Measurements from ENCODE around the gene PEX10. TPM values are rescaled to one million over a fixed set of nuclear protein-coding genes. Genes with fewer than 3 reads are reported as not detected.

PEX10 gene
- polyA plus RNA-seq, 1 donor from 2014 or later, result 30.1 TPM

DNA sequence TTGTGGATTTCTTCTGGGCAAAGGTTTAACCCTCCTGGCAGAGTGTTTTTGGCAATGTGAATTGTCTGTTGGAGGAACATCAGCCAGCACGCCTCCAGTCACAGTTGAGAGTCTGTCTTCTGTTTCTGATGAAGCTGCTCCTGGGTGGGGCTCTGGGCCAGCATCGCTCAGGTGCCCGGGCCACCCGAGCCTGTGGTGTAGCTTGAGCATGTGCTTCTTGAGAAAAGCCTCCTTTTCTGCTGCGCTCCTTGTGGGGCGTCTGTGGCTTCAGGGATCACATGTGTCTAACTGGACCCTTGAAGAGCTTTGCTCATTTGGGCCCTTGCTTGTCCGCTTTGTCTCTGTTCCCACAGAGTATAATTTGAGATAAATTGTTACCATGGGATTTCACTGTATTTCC, 13.5 kb downstream of the PEX10 start:
- no peak overlapping the region for H3K4me3 ChIP-seq (ENCODE audit: low read length)
- H3K9me3 ChIP-seq (ENCODE audit: low read length), result no peaks in the 10 kb centered on the region
- H3K9ac ChIP-seq (ENCODE audit: low read length), result no peak overlapping the region
- TF ChIP-seq RAD21 (conservative IDR thresholded peaks at IDR 0.05), result no peak
- TF ChIP-seq MXI1 (conservative IDR thresholded peaks at IDR 0.05; ENCODE audit: poor library complexity, severe bottlenecking), result no peak
- no peak for TF ChIP-seq TAF1 (IDR thresholded peaks at IDR 0.05; ENCODE audit: low read depth)
- no peak for TF ChIP-seq POLR2AphosphoS5 (IDR thresholded peaks at IDR 0.05)
- no peak for TF ChIP-seq EP300 (conservative IDR thresholded peaks at IDR 0.05; ENCODE audit: poor library complexity, severe bottlenecking)
- TF ChIP-seq CTCF (IDR thresholded peaks at IDR 0.05; ENCODE audit: poor library complexity, severe bottlenecking), result no peak
- TF ChIP-seq EZH2 (IDR thresholded peaks at IDR 0.05; ENCODE audit: borderline replicate concordance, insufficient read depth, low read length, poor library complexity, severe bottlenecking), result no peak
- no peak for TF ChIP-seq SMC3 (conservative IDR thresholded peaks at IDR 0.05; ENCODE audit: poor library complexity)
- TF ChIP-seq REST (IDR thresholded peaks at IDR 0.05; ENCODE audit: borderline replicate concordance), result no peak
- H3K27ac ChIP-seq (ENCODE audit: low read length), result no peak overlapping the region
- H3K4me2 ChIP-seq (ENCODE audit: low read length), result no peak overlapping the region
- no peaks in the 10 kb centered on the region for H3K9me2 ChIP-seq (ENCODE audit: insufficient read depth, low read length)
- peaks cover 8% of the 10 kb centered on the region for H3K79me2 ChIP-seq (replicated peaks; ENCODE audit: insufficient read depth, low read length)
- no peaks in the 10 kb centered on the region for H3K27me3 ChIP-seq (ENCODE audit: insufficient read depth, low read depth, low read length)
- no peaks in the 10 kb centered on the region for H3F3A ChIP-seq (ENCODE audit: insufficient read depth, low read length, poor library complexity, severe bottlenecking)
- no peak overlapping the region for H2AFZ ChIP-seq (ENCODE audit: low read depth, low read length)
- H3K36me3 ChIP-seq (ENCODE audit: insufficient read depth, low read length), result no peaks in the 10 kb centered on the region
- no peaks in the 10 kb centered on the region for H4K20me1 ChIP-seq (ENCODE audit: insufficient read depth)

DNA sequence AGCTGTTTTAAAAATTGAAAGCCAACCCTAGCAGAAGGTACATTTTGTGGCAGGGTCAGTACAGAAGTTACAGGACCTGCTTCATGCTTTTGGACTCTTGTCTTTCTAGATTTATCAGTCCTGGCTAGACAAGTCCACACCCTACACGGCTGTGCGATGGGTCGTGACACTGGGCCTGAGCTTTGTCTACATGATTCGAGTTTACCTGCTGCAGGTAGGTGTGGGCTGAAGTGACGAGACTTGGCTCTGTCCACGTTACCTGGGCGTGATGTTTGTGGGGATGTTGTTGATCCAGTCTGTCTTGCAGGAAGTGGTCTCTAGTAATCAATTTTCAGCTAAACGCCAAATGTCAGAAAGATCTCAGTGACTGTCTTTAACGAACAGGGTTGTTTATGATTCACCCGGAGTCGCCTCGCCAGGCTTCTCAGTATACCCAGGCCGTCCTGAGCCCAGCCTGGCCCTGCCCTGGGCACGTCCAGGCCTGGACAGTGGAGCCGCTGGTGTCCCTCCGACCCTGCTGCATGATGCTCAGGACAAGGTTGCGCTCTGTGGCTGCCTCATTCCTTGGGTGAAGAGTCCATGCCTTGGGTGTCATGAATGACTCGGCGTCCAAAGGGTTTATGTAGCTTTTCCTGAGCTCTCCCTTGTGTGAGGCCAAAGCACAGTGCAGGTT, 15.2 kb downstream of the PEX10 start:
- H2AFZ ChIP-seq (ENCODE audit: low read depth, low read length), result no peak overlapping the region
- H3K4me2 ChIP-seq (ENCODE audit: low read length), result no peak overlapping the region
- H3K27ac ChIP-seq (ENCODE audit: low read length), result no peak overlapping the region
- H3K9ac ChIP-seq (ENCODE audit: low read length), result no peak overlapping the region
- H3K9me2 ChIP-seq (ENCODE audit: insufficient read depth, low read length), result no peaks in the 10 kb centered on the region
- no peaks in the 10 kb centered on the region for H4K20me1 ChIP-seq (ENCODE audit: insufficient read depth)
- H3K9me3 ChIP-seq (ENCODE audit: low read length), result no peaks in the 10 kb centered on the region
- H3K27me3 ChIP-seq (ENCODE audit: insufficient read depth, low read depth, low read length), result no peaks in the 10 kb centered on the region
- H3F3A ChIP-seq (ENCODE audit: insufficient read depth, low read length, poor library complexity, severe bottlenecking), result no peaks in the 10 kb centered on the region
- no peak overlapping the region for H3K4me3 ChIP-seq (ENCODE audit: low read length)
- H3K79me2 ChIP-seq (replicated peaks; ENCODE audit: insufficient read depth, low read length), result peaks cover 25% of the 10 kb centered on the region
- TF ChIP-seq CTCF (IDR thresholded peaks at IDR 0.05; ENCODE audit: poor library complexity, severe bottlenecking) (no peak), EZH2 (IDR thresholded peaks at IDR 0.05; ENCODE audit: borderline replicate concordance, insufficient read depth, low read length, poor library complexity, severe bottlenecking) (no peak), RAD21 (conservative IDR thresholded peaks at IDR 0.05) (no peak), REST (IDR thresholded peaks at IDR 0.05; ENCODE audit: borderline replicate concordance) (no peak), EP300 (conservative IDR thresholded peaks at IDR 0.05; ENCODE audit: poor library complexity, severe bottlenecking) (no peak), POLR2AphosphoS5 (IDR thresholded peaks at IDR 0.05) (no peak), TAF1 (IDR thresholded peaks at IDR 0.05; ENCODE audit: low read depth) (no peak), SMC3 (conservative IDR thresholded peaks at IDR 0.05; ENCODE audit: poor library complexity) (no peak)
- H3K36me3 ChIP-seq (ENCODE audit: insufficient read depth, low read length), result no peaks in the 10 kb centered on the region

All from neural cell (in vitro differentiated cells).